Stromal cell of bone marrow (primary cell): ENCODE measurements around the gene ACSS3.
"Not testable (repeated sequence)": the region's sequence is repeated elsewhere in the genome, so short reads cannot be mapped to it uniquely, and the experiment has no call there.

Experiments
- DNase-seq: peaks from one replicate; pipeline ENCODE4 v3.0.0-alpha.2; 2012; ENCODE audit warnings: low read depth

Gene ACSS3

GRCh38 chr12:81077686-81078441 is at the start of gene ACSS3:
ACSS3 (plus strand) TSS chr12:81078079; CDS start chr12:81078121, 42 bp downstream.
- DNase-seq: no peak

GRCh38 chr12:81034926-81035325 is 43.0 kb upstream of the ACSS3 start:
- DNase-seq: no peak

GRCh38 chr12:81039231-81039630 is 38.6 kb upstream of the ACSS3 start:
- DNase-seq: no peak

GRCh38 chr12:81043979-81044740 is 33.7 kb upstream of the ACSS3 start:
- DNase-seq: no peak

GRCh38 chr12:81064971-81065370 is 12.9 kb upstream of the ACSS3 start:
- not testable (repeated sequence) for DNase-seq

- DNase-seq: no peak
These were observed 7.0 kb upstream of the ACSS3 start for GRCh38 chr12:81070846-81071245.

- no peak for DNase-seq
These were observed 2.3 kb upstream of the ACSS3 start for GRCh38 chr12:81075539-81075938.

GRCh38 chr12:81077329-81077685 is 572 bp upstream of the ACSS3 start:
- no peak for DNase-seq

GRCh38 chr12:81078469-81079196 is 754 bp downstream of the ACSS3 start:
- peak; percentile 39 for DNase-seq

GRCh38 chr12:81079280-81080076 is 1.6 kb downstream of the ACSS3 start:
- no peak for DNase-seq

- DNase-seq: peak; percentile 73
These were observed 2.6 kb downstream of the ACSS3 start for GRCh38 chr12:81080431-81080983.

- no peak for DNase-seq
These were observed 3.8 kb downstream of the ACSS3 start for GRCh38 chr12:81081726-81082125.

- no peak for DNase-seq
These were observed 5.1 kb downstream of the ACSS3 start for GRCh38 chr12:81083018-81083417.

GRCh38 chr12:81083906-81084513 is 6.1 kb downstream of the ACSS3 start:
- no peak for DNase-seq

GRCh38 chr12:81084811-81085350 is 7.0 kb downstream of the ACSS3 start:
- DNase-seq: no peak

- DNase-seq: no peak
These were observed 8.0 kb downstream of the ACSS3 start for GRCh38 chr12:81085832-81086231.

- DNase-seq: no peak
These were observed 8.5 kb downstream of the ACSS3 start for GRCh38 chr12:81086342-81086741.

GRCh38 chr12:81088221-81088620 is 10.3 kb downstream of the ACSS3 start:
- no peak for DNase-seq

GRCh38 chr12:81089412-81089811 is 11.5 kb downstream of the ACSS3 start:
- DNase-seq: no peak

GRCh38 chr12:81092053-81092452 is 14.2 kb downstream of the ACSS3 start:
- no peak for DNase-seq
